MM.1S (cell line): ENCODE data around the gene CCDC91.

ENCODE experiments used
- DNase-seq: peaks from one replicate; pipeline ENCODE4 v3.0.0-alpha.2; 2015
- H2AFZ ChIP-seq: fragments of 300-600 bp; sonication (generic); 2 replicates; pipeline ENCODE4 v1.6.0; 2016; ENCODE audit warnings: antibody characterized with exemption, low read length
- H3F3A ChIP-seq: fragments of 300-600 bp; sonication (generic); 2 replicates; pipeline ENCODE4 v1.6.1; 2016; ENCODE audit warnings: mild to moderate bottlenecking, antibody characterized with exemption, low read length, moderate library complexity, mixed read lengths; ENCODE audit not compliant: insufficient read depth
- H3K27ac ChIP-seq: fragments of 300-600 bp; sonication (generic); 2 replicates; pipeline ENCODE4 v1.5.1; 2016; ENCODE audit warnings: mild to moderate bottlenecking, low read length
- H3K27me3 ChIP-seq: fragments of 300-600 bp; sonication (generic); replicated peaks from 2 replicates; pipeline ENCODE4 v1.6.0; 2016; ENCODE audit warnings: low read length; ENCODE audit not compliant: insufficient read depth
- H3K36me3 ChIP-seq: fragments of 300-600 bp; sonication (generic); replicated peaks from 2 replicates; pipeline ENCODE4 v1.6.1; 2016; ENCODE audit warnings: mild to moderate bottlenecking, low read length, mixed read lengths; ENCODE audit not compliant: insufficient read depth
- H3K4me1 ChIP-seq: fragments of 300-600 bp; sonication (generic); 2 replicates; pipeline ENCODE4 v1.6.1; 2016; ENCODE audit warnings: low read length, mixed read lengths
- H3K4me2 ChIP-seq: fragments of 300-600 bp; sonication (generic); 2 replicates; pipeline ENCODE4 v1.6.0; 2016; ENCODE audit warnings: low read depth, low read length
- H3K4me3 ChIP-seq: fragments of 300-600 bp; sonication (generic); 2 replicates; pipeline ENCODE4 v1.5.1; 2016; ENCODE audit warnings: low read length, mixed read lengths
- H3K79me2 ChIP-seq: fragments of 300-600 bp; sonication (generic); 2 replicates; pipeline ENCODE4 v1.6.1; 2016; ENCODE audit warnings: mixed run types, low read length, mixed read lengths
- H3K9ac ChIP-seq: fragments of 300-600 bp; sonication (generic); 2 replicates; pipeline ENCODE4 v1.6.1; 2016; ENCODE audit warnings: low read length, mixed read lengths
- H3K9me2 ChIP-seq: fragments of 300-600 bp; sonication (generic); replicated peaks from 2 replicates; pipeline ENCODE4 v1.6.1; 2016; ENCODE audit warnings: mild to moderate bottlenecking, low read length, mixed read lengths; ENCODE audit not compliant: insufficient read depth
- H3K9me3 ChIP-seq: fragments of 300-600 bp; sonication (generic); replicated peaks from 2 replicates; pipeline ENCODE4 v1.6.1; 2016; ENCODE audit warnings: mild to moderate bottlenecking, low read length, mixed read lengths; ENCODE audit not compliant: insufficient read depth
- H4K20me1 ChIP-seq: fragments of 300-600 bp; sonication (generic); 2 replicates; pipeline ENCODE4 v1.6.1; 2016; ENCODE audit warnings: mild to moderate bottlenecking, low read length, moderate library complexity, mixed read lengths; ENCODE audit not compliant: insufficient read depth
- EZH2 ChIP-seq: fragments of 300-600 bp; sonication (generic); optimal IDR thresholded peaks from 2 replicates; pipeline ENCODE3; 2017; ENCODE audit warnings: low read depth, mild to moderate bottlenecking, antibody characterized with exemption, low read length, mixed read lengths
- EZH2phosphoT487 ChIP-seq: fragments of 300-600 bp; sonication (generic); IDR thresholded peaks from 2 replicates; pipeline ENCODE4 v1.6.1; 2018; ENCODE audit warnings: antibody characterized with exemption, low read length
- TF ChIP-seq, protein P1 (sequence below): fragments of 300-600 bp; sonication (generic); IDR thresholded peaks from 2 replicates; pipeline ENCODE4 v1.5.1; 2016; ENCODE audit warnings: antibody characterized with exemption, low read length, mixed read lengths

The CCDC91 gene

GRCh38 chr12:28156804-28157203, 33.5 kb upstream of the CCDC91 start:
- Histone ChIP-seq H3K9me3 (no peaks in the 10 kb centered on the region), H3K9ac (no peak overlapping the region), H3F3A (0 out of 2 replicates have a peak, but pooled peaks cover 3% of the 10 kb centered on the region), H3K36me3 (no peaks in the 10 kb centered on the region), H3K4me2 (no peak overlapping the region), H3K4me3 (no peak overlapping the region), H3K79me2 (no peaks in the 10 kb centered on the region), H4K20me1 (no peaks in the 10 kb centered on the region), H3K27ac (no peak overlapping the region), H3K9me2 (no peaks in the 10 kb centered on the region), H2AFZ (no peak overlapping the region), H3K4me1 (peaks cover 19% of the 10 kb centered on the region), H3K27me3 (no peaks in the 10 kb centered on the region)
- no peak for TF ChIP-seq EZH2phosphoT487
- no peak for TF ChIP-seq EZH2
- TF ChIP-seq, protein P1, sequence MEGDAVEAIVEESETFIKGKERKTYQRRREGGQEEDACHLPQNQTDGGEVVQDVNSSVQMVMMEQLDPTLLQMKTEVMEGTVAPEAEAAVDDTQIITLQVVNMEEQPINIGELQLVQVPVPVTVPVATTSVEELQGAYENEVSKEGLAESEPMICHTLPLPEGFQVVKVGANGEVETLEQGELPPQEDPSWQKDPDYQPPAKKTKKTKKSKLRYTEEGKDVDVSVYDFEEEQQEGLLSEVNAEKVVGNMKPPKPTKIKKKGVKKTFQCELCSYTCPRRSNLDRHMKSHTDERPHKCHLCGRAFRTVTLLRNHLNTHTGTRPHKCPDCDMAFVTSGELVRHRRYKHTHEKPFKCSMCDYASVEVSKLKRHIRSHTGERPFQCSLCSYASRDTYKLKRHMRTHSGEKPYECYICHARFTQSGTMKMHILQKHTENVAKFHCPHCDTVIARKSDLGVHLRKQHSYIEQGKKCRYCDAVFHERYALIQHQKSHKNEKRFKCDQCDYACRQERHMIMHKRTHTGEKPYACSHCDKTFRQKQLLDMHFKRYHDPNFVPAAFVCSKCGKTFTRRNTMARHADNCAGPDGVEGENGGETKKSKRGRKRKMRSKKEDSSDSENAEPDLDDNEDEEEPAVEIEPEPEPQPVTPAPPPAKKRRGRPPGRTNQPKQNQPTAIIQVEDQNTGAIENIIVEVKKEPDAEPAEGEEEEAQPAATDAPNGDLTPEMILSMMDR: no peak
- no peak for DNase-seq

GRCh38 chr12:28158353-28158752, 31.9 kb upstream of the CCDC91 start:
- no peaks in the 10 kb centered on the region for H3K27me3 ChIP-seq
- H3K36me3 ChIP-seq: no peaks in the 10 kb centered on the region
- 0 out of 2 replicates have a peak overlapping the region, but pooled peaks have one; percentile 20 for H3K4me2 ChIP-seq
- no peaks in the 10 kb centered on the region for H3K9me2 ChIP-seq
- DNase-seq: peak; percentile 72
- 0 out of 2 replicates have a peak, but pooled peaks cover 3% of the 10 kb centered on the region for H3F3A ChIP-seq
- no peaks in the 10 kb centered on the region for H3K9me3 ChIP-seq
- H3K9ac ChIP-seq: no peak overlapping the region
- H3K4me3 ChIP-seq: no peak overlapping the region
- H3K79me2 ChIP-seq: no peaks in the 10 kb centered on the region
- peaks cover 19% of the 10 kb centered on the region for H3K4me1 ChIP-seq
- no peak for TF ChIP-seq EZH2
- TF ChIP-seq, protein P1: no peak
- no peak for TF ChIP-seq EZH2phosphoT487
- H2AFZ ChIP-seq: no peak overlapping the region
- H3K27ac ChIP-seq: no peak overlapping the region
- H4K20me1 ChIP-seq: no peaks in the 10 kb centered on the region

- Histone ChIP-seq H3K4me1 (peaks cover 14% of the 10 kb centered on the region), H3K27ac (no peak overlapping the region), H3K9ac (no peak overlapping the region), H3K9me3 (no peaks in the 10 kb centered on the region), H3K36me3 (no peaks in the 10 kb centered on the region), H3K27me3 (no peaks in the 10 kb centered on the region), H3K9me2 (no peaks in the 10 kb centered on the region), H3F3A (0 out of 2 replicates have a peak, but pooled peaks cover 3% of the 10 kb centered on the region), H2AFZ (no peak overlapping the region), H3K4me2 (no peak overlapping the region), H3K79me2 (no peaks in the 10 kb centered on the region), H3K4me3 (no peak overlapping the region), H4K20me1 (no peaks in the 10 kb centered on the region)
- DNase-seq: no peak
- TF ChIP-seq EZH2phosphoT487: no peak
- no peak for TF ChIP-seq EZH2
- TF ChIP-seq, protein P1: no peak
These were observed 30.6 kb upstream of the CCDC91 start for GRCh38 chr12:28159688-28160087.
